IMR-90 (cell line): ENCODE data around the gene TEAD4. TPM values are rescaled to one million over a fixed set of nuclear protein-coding genes. Genes with fewer than 3 reads are reported as not detected.

ENCODE experiments used
- ATAC-seq: fragments of 200-7000 bp; cut with Tn5 transposase; 2 replicates; pipeline ENCODE4 v1.9.1; 2020; ENCODE audit warnings: low read depth, mild to moderate bottlenecking, moderate library complexity
- BruUV-seq: library from RNA; stranded (reverse); fragments of 400-500 nt; replicated peaks from 2 replicates; lab custom pipeline; 2021; lab: Mats Ljungman, UMichigan
- CTCF ChIA-PET: fragments of 300-600 bp; formaldehyde crosslinking; extraction: SDS; loops from one replicate; lab custom pipeline; 2021; ENCODE audit warnings: antibody characterized with exemption; lab: Yijun Ruan, JAX
- POLR2A ChIA-PET: fragments of 300-600 bp; sonication (Branson Sonifier 250); formaldehyde crosslinking; loops from one replicate; lab custom pipeline; 2022; ENCODE audit warnings: antibody characterized with exemption; ENCODE audit not compliant: unreplicated experiment; lab: Charles Lee
- DNase-seq: peaks from one replicate; pipeline ENCODE4 v3.0.0; 2013
- H2AFZ ChIP-seq: replicated peaks from 2 replicates; pipeline ENCODE3; 2013; ENCODE audit warnings: low read length, mild to moderate bottlenecking; ENCODE audit not compliant: poor library complexity
- H2AK5ac ChIP-seq: 2 replicates; pipeline ENCODE4 v1.6.1; 2013; ENCODE audit warnings: low read depth, low read length, inconsistent platforms
- H2AK9ac ChIP-seq: replicated peaks from 2 replicates; pipeline ENCODE3; 2013; ENCODE audit warnings: mild to moderate bottlenecking, low read depth, low read length, moderate library complexity; ENCODE audit not compliant: poor library complexity
- H2BK120ac ChIP-seq: 2 replicates; pipeline ENCODE4 v1.6.1; 2013; ENCODE audit warnings: low read depth, low read length, inconsistent platforms
- H2BK15ac ChIP-seq: 3 replicates; pipeline ENCODE4 v1.6.1; 2013; ENCODE audit warnings: low read depth, low read length, inconsistent platforms
- H2BK20ac ChIP-seq: 2 replicates; pipeline ENCODE4 v1.6.1; 2013; ENCODE audit warnings: low read depth, mild to moderate bottlenecking, inconsistent platforms, low read length, moderate library complexity
- H2BK5ac ChIP-seq: 2 replicates; pipeline ENCODE4 v1.6.1; 2013; ENCODE audit warnings: mild to moderate bottlenecking, low read depth, low read length, inconsistent platforms; ENCODE audit not compliant: poor library complexity, severe bottlenecking
- H3K14ac ChIP-seq: replicated peaks from 2 replicates; pipeline ENCODE4 v1.6.1; 2013; ENCODE audit warnings: low read depth, low read length, inconsistent platforms
- H3K18ac ChIP-seq: 2 replicates; pipeline ENCODE4 v1.6.1; 2013; ENCODE audit warnings: low read depth, low read length, control low read depth
- H3K23ac ChIP-seq: 2 replicates; pipeline ENCODE4 v1.6.1; 2013; ENCODE audit warnings: low read depth, low read length, inconsistent platforms
- H3K27ac ChIP-seq: 2 replicates; pipeline ENCODE4 v1.5.1; 2013; ENCODE audit warnings: mild to moderate bottlenecking, control low read depth, low read length; ENCODE audit not compliant: insufficient read depth
- H3K27me3 ChIP-seq: 2 replicates; pipeline ENCODE4 v1.6.1; 2013; ENCODE audit warnings: low read length; ENCODE audit not compliant: control insufficient read depth, insufficient read depth
- H3K36me3 ChIP-seq: 2 replicates; pipeline ENCODE4 v1.6.1; 2013; ENCODE audit warnings: low read length, mixed read lengths; ENCODE audit not compliant: control insufficient read depth, insufficient read depth
- H3K4ac ChIP-seq: 2 replicates; pipeline ENCODE4 v1.6.1; 2013; ENCODE audit warnings: low read depth, low read length, inconsistent platforms
- H3K4me1 ChIP-seq: 2 replicates; pipeline ENCODE4 v1.6.1; 2013; ENCODE audit warnings: low read length, mixed read lengths; ENCODE audit not compliant: control insufficient read depth, insufficient read depth
- H3K4me2 ChIP-seq: 2 replicates; pipeline ENCODE4 v1.6.1; 2013; ENCODE audit warnings: low read depth, mild to moderate bottlenecking, control low read depth, low read length, moderate library complexity
- H3K4me3 ChIP-seq: 2 replicates; pipeline ENCODE4 v1.5.1; 2013; ENCODE audit warnings: low read depth, mild to moderate bottlenecking, control low read depth, low read length, moderate library complexity; ENCODE audit not compliant: insufficient read depth
- H3K56ac ChIP-seq: 2 replicates; pipeline ENCODE4 v1.6.1; 2013; ENCODE audit warnings: low read length, inconsistent platforms; ENCODE audit not compliant: insufficient read depth; ENCODE audit errors: extremely low read depth
- H3K79me1 ChIP-seq, 2 experiments: 2 replicates each; pipeline ENCODE4 v1.6.1; 2013; ENCODE audit warnings: low read length in 2 of 2, inconsistent platforms in 1 of 2, low read depth in 1 of 2
- H3K9ac ChIP-seq: 2 replicates; pipeline ENCODE4 v1.6.1; 2013; ENCODE audit warnings: low read depth, low read length, control low read depth
- H3K9me1 ChIP-seq: 2 replicates; pipeline ENCODE4 v1.6.1; 2013; ENCODE audit warnings: low read length, inconsistent platforms; ENCODE audit not compliant: insufficient read depth
- H3K9me3 ChIP-seq: 2 replicates; pipeline ENCODE4 v1.6.1; 2013; ENCODE audit warnings: low read length; ENCODE audit not compliant: control insufficient read depth, insufficient read depth
- H4K20me1 ChIP-seq: 2 replicates; pipeline ENCODE4 v1.6.1; 2013; ENCODE audit warnings: low read length, inconsistent platforms; ENCODE audit not compliant: insufficient read depth
- H4K5ac ChIP-seq: 2 replicates; pipeline ENCODE4 v1.6.1; 2013; ENCODE audit warnings: mild to moderate bottlenecking, low read depth, low read length, control low read depth
- H4K8ac ChIP-seq, 2 experiments: 2 replicates each; pipeline ENCODE4 v1.6.1; 2013; ENCODE audit warnings: low read depth in 2 of 2, low read length in 2 of 2, control low read depth in 1 of 2, inconsistent platforms in 1 of 2
- H4K91ac ChIP-seq: 2 replicates; pipeline ENCODE4 v1.6.1; 2013; ENCODE audit warnings: low read depth, low read length, inconsistent platforms; ENCODE audit not compliant: insufficient read depth
- BHLHE40 ChIP-seq: fragments of 150-350 bp; IDR thresholded peaks from 2 replicates; pipeline ENCODE4 v1.6.1; 2016; ENCODE audit warnings: mild to moderate bottlenecking, low read depth, low read length
- CHD1 ChIP-seq: IDR thresholded peaks from 2 replicates; pipeline ENCODE4 v1.6.1; 2012; ENCODE audit warnings: low read depth, low read length, improper control_type of control experiment
- FOS ChIP-seq: fragments of 150-350 bp; IDR thresholded peaks from 2 replicates; pipeline ENCODE4 v1.6.1; 2016; ENCODE audit warnings: low read depth, low read length
- MAFK ChIP-seq: IDR thresholded peaks from 2 replicates; pipeline ENCODE4 v1.6.1; 2012; ENCODE audit warnings: low read depth, low read length, improper control_type of control experiment
- MAZ ChIP-seq: IDR thresholded peaks from 2 replicates; pipeline ENCODE4 v1.6.1; 2012; ENCODE audit warnings: low read depth, mild to moderate bottlenecking, low read length, improper control_type of control experiment, moderate library complexity, borderline replicate concordance
- POLR2A ChIP-seq: IDR thresholded peaks from 2 replicates; pipeline ENCODE4 v1.6.1; 2012; ENCODE audit warnings: mild to moderate bottlenecking, low read depth, low read length
- RAD21 ChIP-seq: IDR thresholded peaks from 2 replicates; pipeline ENCODE4 v1.6.1; 2012; ENCODE audit warnings: low read length, improper control_type of control experiment
- WGBS, 2 experiments: methylation state at CpG; one replicate each; pipeline versions ENCODE4 v1.1.5 to v1.1.7; 2013; ENCODE audit warnings: missing lambda C conversion rate in 2 of 2; ENCODE audit not compliant: insufficient read length in 1 of 2; ENCODE audit errors: extremely low coverage in 2 of 2; 5-methylcytosine and 5-hydroxymethylcytosine counted together
- dilution Hi-C: fragments of 300-500 bp; cut with HindIII; formaldehyde crosslinking; loops from one replicate; pipeline ENCODE4 v1.14.3; 2018; ENCODE audit warnings: low sequenced_read_pairs; ENCODE audit not compliant: unreplicated experiment
- in situ Hi-C: fragments of 300-500 bp; cut with MboI; formaldehyde crosslinking; loops from 3 replicates; pipeline ENCODE4 v1.14.3; 2019; ENCODE audit warnings: low sequenced_read_pairs, inconsistent platforms, mixed read lengths
- intact Hi-C: fragments of 100-400 bp; cut with micrococcal nuclease; formaldehyde crosslinking; loops from 2 replicates; pipeline ENCODE4 v1.10.0; 2022
- polyA plus RNA-seq, 3 experiments: library from polyadenylated mRNA; depleted of rRNA; stranded (reverse); fragments of >200 nt; gene quantifications; 2 replicates each; pipeline ENCODE4 v1.2.3, GENCODE V29; 2012; ENCODE audit warnings: low replicate concordance in 1 of 3
- total RNA-seq: library from RNA; depleted of rRNA; stranded (reverse); fragments of >200 nt; gene quantifications from 2 replicates; pipeline ENCODE4 v1.2.3, GENCODE V29; 2012
- TF ChIP-seq, protein P1 (sequence below): fragments of 150-350 bp; IDR thresholded peaks from 2 replicates; pipeline ENCODE4 v1.6.1; 2016; ENCODE audit warnings: low read depth, mild to moderate bottlenecking, low read length, moderate library complexity, borderline replicate concordance
- TF ChIP-seq, protein P2 (sequence below): conservative IDR thresholded peaks from 2 replicates; pipeline ENCODE4 v1.5.1; 2012; ENCODE audit warnings: mild to moderate bottlenecking, low read depth, low read length, improper control_type of control experiment
- TF ChIP-seq, protein P3 (sequence below): fragments of 150-350 bp; IDR thresholded peaks from 2 replicates; pipeline ENCODE4 v1.6.1; 2017; ENCODE audit warnings: mild to moderate bottlenecking, antibody characterized with exemption, low read length, low read depth

Gene TEAD4
- total and polyA plus RNA-seq, 2 of the 4 experiments (the other 2 are of a cell fraction): 8.8 to 24.9 TPM

DNA sequence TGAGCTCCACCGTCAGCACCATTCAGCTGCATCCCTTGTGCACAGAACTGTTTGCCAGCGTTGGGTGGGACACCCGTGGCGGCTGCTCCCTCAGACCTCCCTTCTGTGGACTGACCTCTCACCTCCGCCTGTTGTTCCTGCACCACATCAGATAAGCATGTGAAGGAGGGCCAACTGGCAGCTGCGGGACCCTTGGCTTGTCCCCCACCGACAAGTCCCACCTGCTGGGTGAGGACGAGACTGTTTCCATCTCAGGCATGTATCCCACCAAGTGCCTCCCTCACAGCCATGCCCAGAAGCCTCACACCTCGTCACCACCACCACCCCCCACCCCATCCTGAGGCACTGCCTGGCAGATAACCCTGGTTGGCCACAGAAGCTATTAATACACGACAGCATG lies 18.6 kb upstream of the TEAD4 start:
- Histone ChIP-seq H3K4me3 (no peak overlapping the region), H4K8ac (no peak overlapping the region), H3K23ac (no peak overlapping the region), H3K4me1 (peaks cover 5% of the 10 kb centered on the region; the same call in 1 of the 2 replicates), H3K14ac (no peak overlapping the region), H3K27me3 (no peaks in the 10 kb centered on the region), H2AFZ (no peak overlapping the region), H3K56ac (no peak overlapping the region), H4K20me1 (0 out of 2 replicates have a peak, but pooled peaks cover 5% of the 10 kb centered on the region), H3K36me3 (peaks cover 27% of the 10 kb centered on the region), H4K91ac (no peak overlapping the region), H3K27ac (no peak overlapping the region), H3K9me3 (no peaks in the 10 kb centered on the region), H2BK15ac (no peak overlapping the region), H2BK120ac (no peak overlapping the region), H3K9ac (no peak overlapping the region), H4K5ac (no peak overlapping the region), H3K79me1 (no peaks in the 10 kb centered on the region), H2BK5ac (no peak overlapping the region), H2AK5ac (no peak overlapping the region), H2BK20ac (no peak overlapping the region), H2AK9ac (no peak overlapping the region), H3K18ac (no peak overlapping the region), H3K4me2 (no peak overlapping the region), H3K9me1 (no peaks in the 10 kb centered on the region), H3K4ac (no peak overlapping the region)
- intact Hi-C loops (no loop called here), dilution Hi-C loops (no loop called here), in situ Hi-C loops (no loop called here)
- WGBS, 2 experiments: 22% methylated on average over 4 of the region's 10 CpGs; no CpG with 5 or more reads in 1 of the 2 experiments
- ATAC-seq (no peak), DNase-seq (no peak)
- no peak for TF ChIP-seq RAD21
- TF ChIP-seq, protein P1, sequence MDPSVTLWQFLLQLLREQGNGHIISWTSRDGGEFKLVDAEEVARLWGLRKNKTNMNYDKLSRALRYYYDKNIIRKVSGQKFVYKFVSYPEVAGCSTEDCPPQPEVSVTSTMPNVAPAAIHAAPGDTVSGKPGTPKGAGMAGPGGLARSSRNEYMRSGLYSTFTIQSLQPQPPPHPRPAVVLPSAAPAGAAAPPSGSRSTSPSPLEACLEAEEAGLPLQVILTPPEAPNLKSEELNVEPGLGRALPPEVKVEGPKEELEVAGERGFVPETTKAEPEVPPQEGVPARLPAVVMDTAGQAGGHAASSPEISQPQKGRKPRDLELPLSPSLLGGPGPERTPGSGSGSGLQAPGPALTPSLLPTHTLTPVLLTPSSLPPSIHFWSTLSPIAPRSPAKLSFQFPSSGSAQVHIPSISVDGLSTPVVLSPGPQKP: no peak
- TF ChIP-seq POLR2A: no peak
- no peak for TF ChIP-seq MAFK
- TF ChIP-seq, protein P2, sequence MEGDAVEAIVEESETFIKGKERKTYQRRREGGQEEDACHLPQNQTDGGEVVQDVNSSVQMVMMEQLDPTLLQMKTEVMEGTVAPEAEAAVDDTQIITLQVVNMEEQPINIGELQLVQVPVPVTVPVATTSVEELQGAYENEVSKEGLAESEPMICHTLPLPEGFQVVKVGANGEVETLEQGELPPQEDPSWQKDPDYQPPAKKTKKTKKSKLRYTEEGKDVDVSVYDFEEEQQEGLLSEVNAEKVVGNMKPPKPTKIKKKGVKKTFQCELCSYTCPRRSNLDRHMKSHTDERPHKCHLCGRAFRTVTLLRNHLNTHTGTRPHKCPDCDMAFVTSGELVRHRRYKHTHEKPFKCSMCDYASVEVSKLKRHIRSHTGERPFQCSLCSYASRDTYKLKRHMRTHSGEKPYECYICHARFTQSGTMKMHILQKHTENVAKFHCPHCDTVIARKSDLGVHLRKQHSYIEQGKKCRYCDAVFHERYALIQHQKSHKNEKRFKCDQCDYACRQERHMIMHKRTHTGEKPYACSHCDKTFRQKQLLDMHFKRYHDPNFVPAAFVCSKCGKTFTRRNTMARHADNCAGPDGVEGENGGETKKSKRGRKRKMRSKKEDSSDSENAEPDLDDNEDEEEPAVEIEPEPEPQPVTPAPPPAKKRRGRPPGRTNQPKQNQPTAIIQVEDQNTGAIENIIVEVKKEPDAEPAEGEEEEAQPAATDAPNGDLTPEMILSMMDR: no peak
- TF ChIP-seq FOS: no peak
- TF ChIP-seq BHLHE40: no peak
- no peak for TF ChIP-seq CHD1
- TF ChIP-seq, protein P3, sequence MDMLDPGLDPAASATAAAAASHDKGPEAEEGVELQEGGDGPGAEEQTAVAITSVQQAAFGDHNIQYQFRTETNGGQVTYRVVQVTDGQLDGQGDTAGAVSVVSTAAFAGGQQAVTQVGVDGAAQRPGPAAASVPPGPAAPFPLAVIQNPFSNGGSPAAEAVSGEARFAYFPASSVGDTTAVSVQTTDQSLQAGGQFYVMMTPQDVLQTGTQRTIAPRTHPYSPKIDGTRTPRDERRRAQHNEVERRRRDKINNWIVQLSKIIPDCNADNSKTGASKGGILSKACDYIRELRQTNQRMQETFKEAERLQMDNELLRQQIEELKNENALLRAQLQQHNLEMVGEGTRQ: no peak
- no peak for TF ChIP-seq MAZ
- no TSS peak for BruUV-seq
- ChIA-PET CTCF (interaction anchor here (0.6 kb wide), 1 partner anchor 12 kb away, joined by 5 read pairs; no protein-coding TSS in a partner anchor), POLR2A (interaction anchor here (0.5 kb wide), 1 partner anchor 49 kb away, joined by 3 read pairs; no protein-coding TSS in a partner anchor)
